K562 (cell line): Measurements from ENCODE around the gene GADD45GIP1. TPM values are rescaled to one million over a fixed set of nuclear protein-coding genes. Genes with fewer than 3 reads are reported as not detected.

Experiments used
- ELK1 ChIP-seq: sonication (generic); formaldehyde crosslinking; IDR thresholded peaks from 2 replicates; pipeline ENCODE4 v1.8.1; 2022; ENCODE audit warnings: missing genetic modification reagents
- ETV5 ChIP-seq: sonication (generic); formaldehyde crosslinking; IDR thresholded peaks from 2 replicates; pipeline ENCODE4 v1.4.0; 2020; ENCODE audit warnings: low read depth, mild to moderate bottlenecking, missing genetic modification reagents
- GMEB1 ChIP-seq: fragments of 250-450 bp; sonication (Bioruptor Pico); IDR thresholded peaks from 2 replicates; pipeline ENCODE4 v1.4.0; 2020; ENCODE audit warnings: mild to moderate bottlenecking
- HNRNPH1 ChIP-seq: fragments of 200-400 bp; formaldehyde crosslinking; optimal IDR thresholded peaks from 2 replicates; pipeline ENCODE3; 2017; ENCODE audit warnings: low read depth, mild to moderate bottlenecking, low read length, moderate library complexity
- ILF3 ChIP-seq: fragments of 450-650 bp; IDR thresholded peaks from 2 replicates; pipeline ENCODE4 v1.6.1; 2018; ENCODE audit warnings: antibody characterized with exemption, mild to moderate bottlenecking, moderate library complexity, borderline replicate concordance
- MAFG ChIP-seq: fragments of 450-650 bp; conservative IDR thresholded peaks from 2 replicates; pipeline ENCODE4 v1.6.1; 2016; ENCODE audit warnings: missing genetic modification characterization, missing compliant biosample characterization
- MCM3 ChIP-seq: fragments of 450-650 bp; IDR thresholded peaks from 2 replicates; pipeline ENCODE4 v1.6.1; 2016
- NR1H2 ChIP-seq: sonication (generic); formaldehyde crosslinking; IDR thresholded peaks from 2 replicates; pipeline ENCODE4 v1.4.0; 2020; ENCODE audit warnings: mild to moderate bottlenecking, missing genetic modification reagents
- PTRF ChIP-seq: fragments of 450-650 bp; IDR thresholded peaks from 2 replicates; pipeline ENCODE4 v1.6.1; 2016; ENCODE audit warnings: mild to moderate bottlenecking, missing genetic modification characterization, missing compliant biosample characterization
- SP1 ChIP-seq: sonication (generic); formaldehyde crosslinking; IDR thresholded peaks from 2 replicates; pipeline ENCODE4 v1.8.1; 2022; ENCODE audit warnings: mild to moderate bottlenecking, missing genetic modification reagents
- TAF15 ChIP-seq: fragments of 200-400 bp; formaldehyde crosslinking; IDR thresholded peaks from 2 replicates; pipeline ENCODE4 v1.6.1; 2017; ENCODE audit warnings: mild to moderate bottlenecking, low read depth, low read length, moderate library complexity
- TFAM ChIP-seq: fragments of 250-450 bp; sonication (Bioruptor Pico); conservative IDR thresholded peaks from 2 replicates; pipeline ENCODE4 v1.5.0; 2021; ENCODE audit warnings: mild to moderate bottlenecking, moderate library complexity
- ZC3H4 ChIP-seq: sonication (generic); formaldehyde crosslinking; IDR thresholded peaks from 2 replicates; pipeline ENCODE4 v1.9.0; 2021; ENCODE audit warnings: missing genetic modification reagents, borderline replicate concordance
- ZNF165 ChIP-seq: fragments of 250-450 bp; sonication (Bioruptor Pico); IDR thresholded peaks from 2 replicates; pipeline ENCODE4 v1.4.0; 2020; ENCODE audit warnings: borderline replicate concordance
- ZNF398 ChIP-seq: fragments of 250-450 bp; sonication (Bioruptor Pico); IDR thresholded peaks from 2 replicates; pipeline ENCODE4 v1.8.0; 2021; ENCODE audit warnings: moderate library complexity, mild to moderate bottlenecking, inconsistent platforms
- ZNF518B ChIP-seq: fragments of 250-450 bp; sonication (Bioruptor Pico); IDR thresholded peaks from 2 replicates; pipeline ENCODE4 v1.5.0; 2021; ENCODE audit warnings: mild to moderate bottlenecking, moderate library complexity
- polyA plus RNA-seq, 8 experiments: library from polyadenylated mRNA; depleted of rRNA in 4 of 8; stranded (reverse) in 5 of 8; unstranded in 3 of 8; fragments of >200 nt; fragmentation: Nextera tagmentation in 2 of 8; fragmentation: Illumina TruSeq in 1 of 8; extraction: Ambion mirVana in 2 of 8; extraction: Trizol in 1 of 8; gene quantifications; 2 replicates each; pipeline versions ENCODE4 v1.2.1 to v1.2.3, GENCODE V29; 2011 to 2014; ENCODE audit warnings: inconsistent platforms in 1 of 8, missing spikeins in 1 of 8
- total RNA-seq, 7 experiments: library from RNA; depleted of rRNA in 6 of 7; stranded (reverse); fragments of >200 nt in 6 of 7; fragmentation: Illumina TruSeq in 2 of 7; extraction: Trizol in 2 of 7; gene quantifications; 2 replicates each; pipeline versions ENCODE4 v1.2.1 to v1.2.3, GENCODE V29; 2011 to 2021; ENCODE audit warnings: low replicate concordance in 1 of 7

GADD45GIP1 gene
- total and polyA plus RNA-seq, 9 of the 15 experiments (the other 6 are each of a cell fraction or from before 2014, with no cell fraction given): 5.1 to 161 (median 29.2) TPM

GRCh38 chr19:12985049-12985776 lies 28.2 kb upstream of the GADD45GIP1 start (continued):
- TF ChIP-seq ZNF518B (CRISPR knock-in tag) (no peak), NR1H2 (CRISPR knock-in tag) (no peak), ILF3 (no peak), ZNF398 (CRISPR knock-in tag) (no peak), MAFG (tag) (no peak), ZNF165 (CRISPR knock-in tag) (no peak), TAF15 (no peak), ELK1 (no peak), ZC3H4 (CRISPR knock-in tag) (no peak), SP1 (CRISPR knock-in tag) (no peak), TFAM (CRISPR knock-in tag) (no peak), GMEB1 (CRISPR knock-in tag) (no peak), HNRNPH1 (no peak), ETV5 (0 out of 2 replicates have a peak, but pooled peaks have one; percentile 23), MCM3 (no peak), PTRF (tag) (no peak)
